Suppressor macrophage treated with lipopolysaccharide for 1 hour (primary cell): Measurements from ENCODE around the gene PTPRN2.

Experiments
- DNase-seq, 3 donors: peaks; one replicate each; pipeline ENCODE4 v3.0.0-alpha.2; 2020 to 2022

PTPRN2 gene

DNA sequence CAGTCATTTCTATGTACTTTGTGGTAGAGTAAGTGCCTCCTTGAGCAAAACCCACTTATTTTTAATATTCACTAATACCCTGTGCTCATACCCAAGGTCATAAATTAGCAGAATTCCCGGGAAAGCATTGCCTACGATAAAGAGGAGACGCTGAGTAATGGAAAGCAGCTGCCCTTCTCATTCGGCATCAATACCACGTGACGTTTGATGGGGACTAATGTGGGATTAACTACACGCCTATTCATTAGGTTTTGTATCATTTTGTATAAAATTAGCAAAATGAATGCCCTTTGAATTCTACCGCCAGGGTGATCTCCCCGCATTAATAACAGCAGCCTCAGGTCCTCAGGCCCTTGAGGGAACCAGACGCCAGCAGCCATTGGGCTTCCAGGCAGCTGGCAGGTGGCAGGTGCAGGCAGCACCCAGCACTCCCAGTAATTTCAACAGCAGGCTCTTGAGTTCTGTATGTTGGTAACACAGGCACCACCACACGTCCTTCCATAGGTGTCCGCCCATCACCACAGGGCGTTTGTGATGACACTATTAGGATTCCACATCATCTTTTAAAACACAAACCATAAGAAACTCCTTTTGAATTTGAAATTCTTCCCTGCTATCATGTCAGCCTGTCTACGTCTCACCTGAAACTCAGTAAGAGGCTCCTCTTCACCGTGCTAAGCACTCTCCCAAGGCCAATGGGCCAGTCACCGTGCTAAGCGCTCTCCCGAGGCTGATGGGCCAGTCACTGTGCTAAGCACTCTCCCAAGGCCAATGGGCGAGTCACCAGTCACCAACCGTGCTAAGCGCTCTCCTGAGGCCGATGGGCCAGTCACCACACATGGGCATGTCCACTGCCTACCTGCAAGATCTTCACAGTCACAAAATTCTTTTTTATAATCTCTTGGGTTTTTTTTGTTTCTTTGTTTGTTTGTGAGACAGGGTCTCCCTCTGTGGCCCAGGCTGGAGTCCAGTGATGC is 509.4 kb downstream of the PTPRN2 start:
- DNase-seq, result no peak

GRCh38 chr7:158077151-158077840 is 510.3 kb downstream of the PTPRN2 start:
- DNase-seq, result no peak

GRCh38 chr7:158076656-158077055 is 511.0 kb downstream of the PTPRN2 start:
- no peak for DNase-seq

DNA sequence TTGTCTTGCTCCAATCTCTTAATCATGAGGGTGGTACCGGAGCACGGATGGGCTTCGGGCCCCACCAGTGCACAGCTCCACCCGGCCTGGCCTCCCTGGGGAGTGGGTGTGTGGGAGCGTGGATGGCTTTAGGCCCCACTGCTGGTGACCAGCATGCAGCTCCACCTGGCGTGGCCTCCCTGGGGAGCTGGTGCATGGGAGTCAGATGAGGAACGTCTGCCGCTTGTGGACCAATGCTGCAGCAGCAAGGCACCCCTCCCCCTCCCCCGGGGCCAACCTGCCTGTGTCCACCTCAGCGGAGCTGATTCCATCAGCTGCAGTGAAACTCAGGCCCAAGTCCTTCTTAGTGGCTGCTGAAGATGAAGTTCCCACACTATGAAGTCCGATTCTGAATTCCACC is 511.4 kb downstream of the PTPRN2 start:
- no peak for DNase-seq

DNA sequence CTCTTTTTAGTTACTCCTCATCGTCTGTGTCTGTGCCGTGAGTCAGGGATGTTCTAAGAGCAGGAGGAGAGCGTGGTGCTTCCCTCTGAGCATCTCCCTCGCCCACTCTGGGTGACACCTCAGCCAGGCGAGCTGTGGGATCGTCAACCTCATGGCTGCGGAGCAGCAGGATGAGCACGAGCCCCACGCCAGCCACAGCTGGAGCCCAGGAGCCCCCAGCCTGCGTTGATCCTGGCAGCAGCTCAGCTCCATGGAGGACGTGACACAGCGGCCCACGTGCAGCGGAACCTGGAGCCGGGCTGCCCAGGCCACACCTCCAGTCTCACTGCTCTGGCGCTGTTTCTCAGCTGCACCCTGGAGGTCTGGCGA is 512.0 kb downstream of the PTPRN2 start:
- DNase-seq, result no peak

DNA sequence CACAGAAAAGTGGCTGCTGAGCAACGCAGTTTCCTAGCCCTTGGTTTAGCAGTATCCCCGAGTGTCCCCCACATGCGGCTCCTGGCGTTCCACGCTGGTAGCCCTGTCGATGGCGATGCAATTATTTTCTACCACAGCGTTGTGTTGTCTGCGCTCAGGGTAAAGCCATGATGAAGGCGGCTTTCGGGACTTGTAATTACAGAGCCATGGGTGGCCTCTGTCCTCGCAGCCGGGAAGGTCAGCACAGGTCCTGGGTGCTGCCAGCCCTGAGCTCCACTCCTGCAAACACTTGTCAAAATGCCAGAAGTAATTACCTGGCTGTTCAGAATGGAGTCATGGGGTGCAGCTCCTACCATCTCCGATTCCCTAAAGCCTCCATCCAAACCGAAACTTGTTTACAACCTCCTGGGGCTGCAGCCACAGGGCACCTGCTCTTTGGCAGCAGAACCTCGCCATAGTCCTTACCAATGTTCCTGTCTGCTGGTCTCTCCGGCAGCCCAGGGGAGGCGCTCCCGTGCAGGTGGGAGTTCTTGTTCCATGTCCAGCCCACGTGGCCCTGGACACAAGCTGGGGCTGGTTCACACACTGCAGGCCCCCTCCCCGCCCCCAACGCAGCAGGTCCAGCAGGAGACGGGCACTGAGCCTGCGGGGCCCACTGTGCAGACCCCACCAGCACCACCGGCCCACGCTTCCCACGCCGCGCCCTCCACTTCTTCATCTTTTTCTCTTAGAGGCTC is 512.6 kb downstream of the PTPRN2 start:
- DNase-seq, result no peak

GRCh38 chr7:158073845-158074840 is 513.5 kb downstream of the PTPRN2 start:
- no peak for DNase-seq

- DNase-seq, result no peak
Observed at GRCh38 chr7:158072991-158073730, 514.5 kb downstream of the PTPRN2 start.

GRCh38 chr7:158070222-158070920 is 517.3 kb downstream of the PTPRN2 start:
- no peak for DNase-seq

DNA sequence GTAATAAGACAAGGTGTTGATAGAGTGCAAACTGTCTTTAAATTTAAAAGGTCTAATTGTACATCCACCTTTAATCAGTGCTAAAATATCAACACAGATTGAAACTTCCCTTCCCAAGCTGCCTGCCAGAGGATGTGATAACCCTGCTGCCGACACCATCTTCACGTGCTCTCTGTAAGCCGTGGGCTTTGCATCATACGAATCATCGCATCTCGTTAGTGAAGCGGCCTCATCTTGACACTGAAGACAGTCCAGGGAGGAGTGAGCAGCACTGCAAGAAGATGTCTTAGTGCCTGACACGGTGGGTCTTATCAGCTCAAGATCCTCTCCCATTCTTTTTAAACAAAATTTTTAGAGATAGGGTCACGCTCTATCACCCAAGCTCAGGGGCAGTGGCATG is 518.8 kb downstream of the PTPRN2 start:
- DNase-seq, result no peak

DNA sequence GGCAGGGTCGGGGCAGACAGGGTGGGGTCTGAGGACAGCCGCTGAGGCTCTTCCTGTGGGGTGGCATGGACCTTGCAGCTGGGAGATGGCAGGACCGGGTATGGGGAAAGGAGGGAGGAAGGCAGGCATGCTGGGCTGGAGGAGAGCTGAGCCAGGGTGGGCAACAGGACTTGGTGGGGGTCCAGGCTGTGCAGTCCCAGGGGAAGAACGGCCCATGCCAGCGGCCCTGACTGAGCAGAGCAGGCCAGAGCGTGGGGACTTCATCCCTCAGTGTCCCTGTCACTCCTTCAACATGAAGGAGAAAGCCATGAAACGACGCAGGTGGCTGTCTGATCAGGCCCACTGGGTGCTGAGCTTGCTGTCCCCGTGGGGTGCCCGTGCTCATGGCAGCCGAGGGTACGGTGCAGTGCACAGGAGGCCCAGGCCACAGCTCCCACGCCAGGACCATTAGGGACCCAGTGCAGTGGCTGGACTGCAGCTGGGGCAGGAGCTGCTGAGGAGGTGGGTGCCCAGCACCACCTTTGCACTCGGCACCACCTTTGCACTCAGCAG is 519.6 kb downstream of the PTPRN2 start:
- DNase-seq, result no peak

GRCh38 chr7:158067219-158067930 is 520.2 kb downstream of the PTPRN2 start:
- no peak for DNase-seq

DNA sequence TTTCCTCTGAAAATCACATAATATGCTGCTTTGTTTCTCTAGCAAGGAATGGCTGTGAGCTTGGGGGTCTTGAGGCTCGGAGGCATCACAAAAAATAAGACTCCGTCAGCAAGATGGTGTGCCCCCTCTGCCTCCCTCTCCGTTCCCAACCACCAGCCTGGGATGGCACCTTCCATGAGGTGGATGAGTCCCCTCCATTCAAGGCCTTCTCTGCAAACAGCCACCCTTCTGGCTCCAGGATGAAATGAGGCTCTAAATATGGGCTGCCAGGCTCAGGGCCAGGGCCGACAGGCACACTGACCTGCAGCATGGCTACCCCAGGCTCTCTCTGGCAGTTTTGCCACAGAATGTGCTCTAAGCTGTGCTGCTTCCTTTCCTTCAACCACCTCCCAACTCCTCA is 521.5 kb downstream of the PTPRN2 start:
- DNase-seq, result no peak

DNA sequence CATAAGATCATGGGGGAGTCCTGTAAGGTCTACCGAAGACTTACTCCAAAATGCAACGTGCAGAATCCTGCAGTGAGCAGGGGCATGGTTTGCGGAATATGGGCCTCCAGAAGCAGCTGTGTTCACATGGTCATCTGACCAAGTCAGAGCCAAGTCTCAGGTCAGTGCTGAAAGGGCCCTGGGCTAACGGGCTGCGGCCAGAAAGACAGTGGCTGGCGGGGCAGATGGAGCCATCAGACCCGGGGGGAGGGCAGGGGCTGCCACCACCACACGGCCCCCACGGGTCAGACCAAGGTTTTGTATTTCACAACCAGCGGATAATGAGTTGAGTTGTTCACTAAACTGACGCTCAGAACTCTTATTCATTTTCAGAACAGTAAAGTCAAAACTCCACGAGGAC is 522.3 kb downstream of the PTPRN2 start:
- DNase-seq, result no peak

GRCh38 chr7:158064631-158065030 is 523.0 kb downstream of the PTPRN2 start:
- no peak for DNase-seq

GRCh38 chr7:158063850-158064610 is 523.6 kb downstream of the PTPRN2 start:
- DNase-seq, result no peak

DNA sequence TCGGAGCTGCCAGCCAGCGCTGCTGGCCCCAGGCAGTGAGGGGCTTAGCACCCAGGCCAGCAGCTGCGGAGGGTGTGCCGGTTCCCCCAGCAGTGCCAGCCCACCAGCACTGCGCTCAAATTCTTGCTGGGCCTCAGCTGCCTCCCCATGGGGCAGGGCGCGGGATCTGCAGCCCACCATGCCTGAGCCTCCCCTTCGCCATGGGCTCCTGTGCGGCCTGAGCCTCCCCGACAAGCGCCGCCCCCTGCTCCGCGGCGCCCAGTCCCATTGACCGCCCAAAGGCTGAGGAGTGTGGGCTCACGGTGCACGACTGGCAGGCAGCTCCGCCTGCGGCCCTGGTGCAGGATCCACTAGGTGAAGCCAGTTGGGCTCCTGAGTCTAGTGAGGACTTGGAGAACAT is 525.0 kb downstream of the PTPRN2 start:
- no peak for DNase-seq

- DNase-seq, result no peak
Observed at GRCh38 chr7:158061884-158062656, 525.6 kb downstream of the PTPRN2 start.
